MCF 10A (cell line): Measurements from ENCODE around the gene PPP2CA. TPM values are rescaled to one million over a fixed set of nuclear protein-coding genes. Genes with fewer than 3 reads are reported as not detected.
A peak's percentile ranks its signal among the peaks of the same experiment; 100 is the strongest.
"Not testable (repeated sequence)": the region's sequence is repeated elsewhere in the genome, so short reads cannot be mapped to it uniquely, and the experiment has no call there.

Source experiments
- BruUV-seq: library from RNA; stranded (reverse); fragments of 400-500 nt; replicated peaks from 2 replicates; lab custom pipeline; 2021; lab: Mats Ljungman, UMichigan
- CTCF ChIA-PET: fragments of 300-600 bp; sonication (Branson Sonifier 250); formaldehyde crosslinking; extraction: SDS; loops from one replicate; lab custom pipeline; 2021; ENCODE audit warnings: antibody characterized with exemption, inconsistent platforms; lab: Yijun Ruan, JAX
- POLR2A ChIA-PET: fragments of 300-600, 350-650 bp; sonication (Branson Sonifier 250); formaldehyde crosslinking; extraction: SDS; loops from one replicate; lab custom pipeline; 2020; ENCODE audit warnings: antibody characterized with exemption, inconsistent platforms; lab: Yijun Ruan, JAX
- DNase-seq: peaks from one replicate; pipeline ENCODE4 v3.0.0-alpha.2; 2018; ENCODE audit not compliant: unreplicated experiment
- H3K27ac Mint-ChIP-seq: one replicate; pipeline ENCODE4 v1.8.0; 2022; ENCODE audit warnings: mild to moderate bottlenecking, low read depth, mixed read lengths; ENCODE audit not compliant: unreplicated experiment
- H3K27me3 Mint-ChIP-seq: one replicate; pipeline ENCODE4 v1.8.0; 2022; ENCODE audit warnings: mixed read lengths; ENCODE audit not compliant: insufficient read depth, unreplicated experiment
- H3K36me3 Mint-ChIP-seq: one replicate; pipeline ENCODE4 v1.8.0; 2022; ENCODE audit warnings: mild to moderate bottlenecking, moderate library complexity, mixed read lengths; ENCODE audit not compliant: insufficient read depth, unreplicated experiment
- H3K4me1 Mint-ChIP-seq: one replicate; pipeline ENCODE4 v1.8.0; 2022; ENCODE audit warnings: mixed read lengths; ENCODE audit not compliant: insufficient read depth, unreplicated experiment
- H3K4me3 Mint-ChIP-seq: one replicate; pipeline ENCODE4 v1.8.0; 2022; ENCODE audit warnings: mild to moderate bottlenecking, moderate library complexity, mixed read lengths; ENCODE audit not compliant: unreplicated experiment
- H3K9me3 Mint-ChIP-seq: one replicate; pipeline ENCODE4 v1.8.0; 2022; ENCODE audit warnings: mixed read lengths; ENCODE audit not compliant: unreplicated experiment
- intact Hi-C: fragments of 100-400 bp; cut with micrococcal nuclease; formaldehyde crosslinking; loops from 2 replicates; pipeline ENCODE4 v1.14.1; 2022
- total RNA-seq: library from RNA; stranded (reverse); gene quantifications from 2 replicates; pipeline ENCODE4 v1.2.3, GENCODE V29; 2022
- TF ChIP-seq, protein P1 (sequence below): fragments of 200-600 bp; IDR thresholded peaks from one replicate; pipeline ENCODE4 v1.8.0; 2022; ENCODE audit warnings: antibody characterized with exemption, mild to moderate bottlenecking; ENCODE audit not compliant: unreplicated experiment

The PPP2CA gene
- total RNA-seq, 1 experiment from 2014 or later: 317 TPM

DNA sequence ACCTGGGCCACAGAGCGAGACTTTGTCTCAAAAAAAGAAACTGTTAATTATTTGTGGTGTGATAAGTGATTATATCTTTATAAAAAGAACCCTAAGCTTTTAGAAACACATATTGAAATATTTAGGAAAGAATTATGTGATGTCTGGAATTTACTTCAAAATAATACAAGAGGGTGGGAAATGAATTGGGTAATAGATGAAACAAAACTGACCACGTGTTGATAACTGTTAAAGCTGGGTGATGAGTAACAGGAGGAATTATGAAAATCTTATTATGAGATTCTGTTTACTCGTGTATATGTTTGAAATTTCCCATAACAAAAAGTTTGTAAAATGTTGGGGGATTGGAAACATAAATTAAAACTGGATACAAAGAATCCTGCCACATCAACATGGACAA, 33.0 kb upstream of the PPP2CA start:
- TF ChIP-seq, protein P1, sequence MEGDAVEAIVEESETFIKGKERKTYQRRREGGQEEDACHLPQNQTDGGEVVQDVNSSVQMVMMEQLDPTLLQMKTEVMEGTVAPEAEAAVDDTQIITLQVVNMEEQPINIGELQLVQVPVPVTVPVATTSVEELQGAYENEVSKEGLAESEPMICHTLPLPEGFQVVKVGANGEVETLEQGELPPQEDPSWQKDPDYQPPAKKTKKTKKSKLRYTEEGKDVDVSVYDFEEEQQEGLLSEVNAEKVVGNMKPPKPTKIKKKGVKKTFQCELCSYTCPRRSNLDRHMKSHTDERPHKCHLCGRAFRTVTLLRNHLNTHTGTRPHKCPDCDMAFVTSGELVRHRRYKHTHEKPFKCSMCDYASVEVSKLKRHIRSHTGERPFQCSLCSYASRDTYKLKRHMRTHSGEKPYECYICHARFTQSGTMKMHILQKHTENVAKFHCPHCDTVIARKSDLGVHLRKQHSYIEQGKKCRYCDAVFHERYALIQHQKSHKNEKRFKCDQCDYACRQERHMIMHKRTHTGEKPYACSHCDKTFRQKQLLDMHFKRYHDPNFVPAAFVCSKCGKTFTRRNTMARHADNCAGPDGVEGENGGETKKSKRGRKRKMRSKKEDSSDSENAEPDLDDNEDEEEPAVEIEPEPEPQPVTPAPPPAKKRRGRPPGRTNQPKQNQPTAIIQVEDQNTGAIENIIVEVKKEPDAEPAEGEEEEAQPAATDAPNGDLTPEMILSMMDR: no peak
- H3K4me1 Mint-ChIP-seq: peaks cover 16% of the 10 kb centered on the region
- ChIA-PET CTCF (interaction anchor here (1.0 to 1.4 kb wide), 5 partner anchors 9 to 34 kb away, joined by 3 to 5 read pairs (median 3); no protein-coding TSS in a partner anchor), POLR2A (interaction anchor here (0.6 to 2.0 kb wide), 10 partner anchors 9 to 469 kb away, joined by 3 to 15 read pairs (median 3); partner anchors contain the start of genes PPP2CA and SKP1)
- H3K9me3 Mint-ChIP-seq: peaks cover 7% of the 10 kb centered on the region
- no peaks in the 10 kb centered on the region for H3K36me3 Mint-ChIP-seq
- H3K4me3 Mint-ChIP-seq: no peak overlapping the region
- H3K27me3 Mint-ChIP-seq: no peaks in the 10 kb centered on the region
- DNase-seq: no peak
- intact Hi-C loops: no loop called here
- no peak overlapping the region for H3K27ac Mint-ChIP-seq
- BruUV-seq: no TSS peak

GRCh38 chr5:134257176-134257575, 31.3 kb upstream of the PPP2CA start:
- TF ChIP-seq, protein P1: no peak
- POLR2A ChIA-PET: interaction anchor here (1.0 to 1.7 kb wide), 3 partner anchors 10 to 82 kb away, joined by 3 to 9 read pairs (median 5); no protein-coding TSS in a partner anchor
- CTCF ChIA-PET: interaction anchor here (0.6 to 1.0 kb wide), 4 partner anchors 13 to 32 kb away, joined by 3 read pairs; no protein-coding TSS in a partner anchor
- no TSS peak for BruUV-seq
- Mint-ChIP-seq H3K9me3 (peaks cover 2% of the 10 kb centered on the region), H3K27me3 (no peaks in the 10 kb centered on the region), H3K4me1 (peaks cover 27% of the 10 kb centered on the region), H3K4me3 (no peak overlapping the region), H3K27ac (no peak overlapping the region), H3K36me3 (no peaks in the 10 kb centered on the region)
- no peak for DNase-seq
- intact Hi-C loops: no loop called here

DNA sequence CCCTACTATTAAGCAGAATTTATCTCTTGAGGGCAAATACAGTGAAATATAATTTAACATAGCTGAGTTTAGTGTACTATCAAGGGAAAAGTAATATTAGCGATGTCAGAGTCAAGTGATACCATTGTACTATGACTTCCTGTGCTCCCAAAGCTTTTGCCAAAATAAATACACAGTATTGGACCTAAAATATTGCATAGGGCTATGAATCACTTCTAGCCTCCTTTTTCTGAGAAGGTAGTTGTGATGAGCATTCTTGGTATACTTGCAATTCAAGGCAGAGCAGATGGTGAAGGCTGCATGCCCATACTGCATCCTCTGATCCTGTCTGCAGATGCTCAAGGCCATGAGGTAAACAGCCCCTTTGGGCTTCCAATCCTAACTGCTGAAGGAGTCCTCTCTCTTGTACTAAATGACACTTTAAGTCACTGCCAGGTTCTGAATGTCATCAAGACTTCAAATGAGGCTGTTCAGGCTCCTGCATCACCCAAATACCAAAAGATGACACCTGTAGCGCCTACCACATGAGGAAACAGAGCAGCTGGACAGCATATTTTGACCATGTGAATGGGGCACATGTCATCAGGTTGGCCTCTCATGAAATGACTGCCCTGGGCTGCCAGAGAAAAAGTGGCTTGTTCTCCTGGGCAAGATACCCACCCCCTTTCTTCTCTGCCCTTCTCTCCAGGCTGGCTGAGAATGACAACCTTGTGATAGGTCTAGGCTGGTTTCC, 29.7 kb upstream of the PPP2CA start:
- H3K4me1 Mint-ChIP-seq: peaks cover 27% of the 10 kb centered on the region
- no peaks in the 10 kb centered on the region for H3K36me3 Mint-ChIP-seq
- no peaks in the 10 kb centered on the region for H3K9me3 Mint-ChIP-seq
- no TSS peak for BruUV-seq
- no peak overlapping the region for H3K4me3 Mint-ChIP-seq
- peak overlapping the region; percentile 33 for H3K27ac Mint-ChIP-seq
- TF ChIP-seq, protein P1: no peak
- H3K27me3 Mint-ChIP-seq: no peaks in the 10 kb centered on the region
- DNase-seq: peak; percentile 65
- ChIA-PET CTCF (interaction anchor here (2.8 kb wide), 1 partner anchor 72 kb away, joined by 9 read pairs; no protein-coding TSS in a partner anchor), POLR2A (interaction anchor here (1.1 to 2.1 kb wide), 6 partner anchors 8 to 79 kb away, joined by 3 to 16 read pairs (median 10); partner anchors contain the start of genes PPP2CA and SKP1)
- intact Hi-C loops: no loop called here

DNA sequence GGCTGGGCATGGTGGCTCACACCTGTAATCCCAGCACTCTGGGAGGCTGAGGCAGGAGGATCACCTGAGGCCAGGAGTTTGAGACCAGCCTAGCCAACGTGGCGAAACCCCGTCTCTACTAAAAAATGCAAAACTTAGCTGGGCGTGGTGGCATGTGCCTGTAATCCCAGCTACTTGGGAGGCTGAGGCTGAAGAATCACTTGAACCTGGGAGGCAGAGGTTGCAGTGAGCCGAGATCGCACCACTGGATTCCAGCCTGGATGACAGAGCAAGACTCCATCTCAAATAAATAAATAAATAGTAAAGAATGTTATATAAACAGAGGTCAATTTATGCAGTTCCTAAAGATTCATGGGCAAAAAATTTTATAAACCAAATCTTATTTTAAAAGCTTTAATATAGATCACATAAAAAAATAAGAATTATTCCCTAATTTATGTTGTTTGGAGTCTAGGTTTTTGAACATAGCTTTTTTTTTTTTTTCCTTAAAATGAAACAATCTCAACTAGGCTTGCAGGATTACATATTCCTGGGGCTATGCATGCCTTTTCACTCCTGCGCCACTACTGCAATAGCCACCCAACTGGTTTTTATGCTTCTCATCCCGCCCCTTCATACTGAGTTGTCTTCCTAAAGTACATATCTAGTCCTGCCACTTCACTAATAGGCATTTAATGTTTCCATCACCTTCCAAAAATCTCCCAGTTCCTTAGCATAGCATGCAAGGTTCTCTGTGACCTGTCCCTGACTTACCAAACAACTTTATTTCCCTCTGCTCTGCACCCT, 27.7 kb upstream of the PPP2CA start:
- BruUV-seq, H3K36me3 Mint-ChIP-seq, H3K4me3 Mint-ChIP-seq, intact Hi-C loops, H3K27me3 Mint-ChIP-seq, H3K27ac Mint-ChIP-seq, DNase-seq, H3K9me3 Mint-ChIP-seq: not testable (repeated sequence)
- POLR2A ChIA-PET: interaction anchor here (1.0 to 2.6 kb wide), 5 partner anchors 9 to 356 kb away, joined by 3 to 21 read pairs (median 5); partner anchors contain the start of genes PPP2CA and SKP1
- H3K4me1 Mint-ChIP-seq: peaks cover 33% of the 10 kb centered on the region
- CTCF ChIA-PET: interaction anchor here (1.0 to 1.4 kb wide), 2 partner anchors 36 to 113 kb away, joined by 4 to 5 read pairs; no protein-coding TSS in a partner anchor
